HG03565 (cell line): ENCODE results near the gene CASP3.
"Not testable (repeated sequence)": the region's sequence is repeated elsewhere in the genome, so short reads cannot be mapped to it uniquely, and the experiment has no call there.

Source experiments
- ATAC-seq: cut with Tn5 transposase; IDR thresholded peaks from one replicate; pipeline ENCODE4 v1.9.1; 2021; ENCODE audit warnings: mild to moderate bottlenecking, moderate library complexity; ENCODE audit not compliant: unreplicated experiment

CASP3 gene

GRCh38 chr4:184598753-184599491, 50.3 kb downstream of the CASP3 start:
- ATAC-seq = no peak

DNA sequence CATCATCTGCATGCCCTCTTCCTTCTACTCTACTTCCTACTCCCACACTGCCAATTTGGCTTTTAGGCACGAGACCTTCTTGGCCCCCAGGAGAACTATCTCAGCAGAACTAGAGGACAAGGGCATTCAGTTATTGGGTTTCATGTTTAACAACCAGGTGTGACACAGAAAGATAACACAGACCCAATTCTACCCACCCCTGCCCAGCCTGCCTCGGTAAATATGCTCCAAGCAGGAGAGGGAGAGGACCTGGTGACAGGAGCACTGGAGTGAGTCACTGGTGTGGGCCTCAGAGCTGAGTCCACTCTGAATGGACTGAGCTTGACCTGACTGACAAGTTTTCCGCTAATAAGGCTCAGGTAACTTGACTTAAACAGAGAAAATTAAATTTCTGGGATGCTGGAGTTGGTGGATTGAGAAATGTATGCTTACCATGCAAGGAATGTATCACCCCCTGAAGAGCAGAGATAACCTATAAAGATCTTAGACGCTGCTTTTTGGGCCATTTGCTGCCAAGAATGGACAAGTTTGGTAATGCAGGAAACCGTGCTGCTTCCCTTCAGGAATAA, 52.5 kb downstream of the CASP3 start:
- no peak for ATAC-seq

- ATAC-seq = no peak
Observed at GRCh38 chr4:184596044-184596616, 53.1 kb downstream of the CASP3 start.

GRCh38 chr4:184595430-184595829, 53.8 kb downstream of the CASP3 start:
- ATAC-seq = no peak

DNA sequence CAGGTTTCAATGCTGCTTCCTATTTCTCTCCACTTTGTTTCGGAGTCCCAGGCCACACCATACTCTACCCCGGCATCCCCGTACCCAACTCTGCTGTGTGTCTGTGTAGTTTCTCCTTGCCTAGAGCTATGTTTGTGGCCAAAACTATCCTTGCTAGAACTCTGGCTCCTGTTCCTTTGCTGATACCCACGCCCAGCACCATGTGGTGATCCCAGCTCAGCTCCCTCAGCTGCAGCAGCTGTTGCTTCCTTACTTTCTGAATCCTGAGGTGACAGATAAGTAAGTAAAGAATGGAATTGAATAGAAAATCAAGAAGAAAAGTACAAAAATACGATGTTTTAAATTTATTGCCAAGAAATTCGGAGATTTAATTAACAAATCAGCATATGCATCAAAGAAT, 55.8 kb downstream of the CASP3 start:
- ATAC-seq = no peak

DNA sequence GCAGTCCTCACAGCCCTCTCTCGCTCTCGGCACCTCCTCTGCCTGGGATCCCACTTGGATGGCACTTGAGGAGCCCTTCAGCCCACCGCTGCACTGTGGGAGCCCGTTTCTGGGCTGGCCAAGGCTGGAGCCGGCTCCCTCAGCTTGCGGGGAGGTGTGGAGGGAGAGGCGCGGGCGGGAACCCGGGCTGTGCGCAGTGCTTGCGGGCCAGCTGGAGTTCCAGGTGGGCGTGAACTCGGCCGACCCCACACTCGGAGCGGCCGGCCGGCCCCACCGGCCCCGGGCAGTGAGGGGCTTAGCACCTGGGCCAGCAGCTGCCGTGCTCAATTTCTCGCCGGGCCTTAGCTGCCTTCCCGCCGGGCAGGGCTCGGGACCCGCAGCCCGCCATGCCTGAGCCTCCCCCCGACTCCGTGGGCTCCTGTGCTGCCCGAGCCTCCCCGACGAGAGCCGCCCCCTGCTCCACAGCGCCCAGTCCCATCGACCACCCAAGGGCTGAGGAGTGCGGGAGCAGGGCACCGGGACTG, 57.4 kb downstream of the CASP3 start:
- not testable (repeated sequence) for ATAC-seq

DNA sequence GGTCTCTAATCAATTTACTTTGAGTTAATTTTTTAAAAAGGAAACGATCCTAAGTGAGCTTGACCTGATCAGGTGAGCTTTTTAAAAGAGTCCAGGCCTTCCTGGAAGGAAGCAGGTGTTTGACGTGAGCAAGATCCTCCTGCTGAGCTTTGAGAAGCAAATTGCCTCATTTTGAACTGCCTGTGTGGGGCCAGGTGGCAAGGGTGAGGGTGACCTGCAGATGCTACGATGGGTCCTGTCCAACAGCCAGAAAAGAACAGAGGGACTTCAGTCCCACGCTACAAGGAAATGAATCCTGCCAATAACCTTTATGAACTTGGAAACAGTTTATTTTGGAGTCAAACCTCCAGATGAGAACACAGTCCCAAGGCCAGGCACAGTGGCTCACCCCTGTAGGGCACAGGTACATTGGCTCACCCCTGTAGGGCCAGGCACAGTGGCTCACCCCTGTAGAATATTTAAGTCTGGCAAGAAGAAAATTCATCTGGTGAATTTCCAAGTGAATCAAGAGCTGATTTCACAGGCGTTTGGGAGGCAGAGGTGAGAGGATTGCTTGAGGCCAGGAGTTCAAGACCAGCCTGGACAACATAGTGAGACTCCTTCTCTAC, 58.1 kb downstream of the CASP3 start:
- ATAC-seq = no peak

DNA sequence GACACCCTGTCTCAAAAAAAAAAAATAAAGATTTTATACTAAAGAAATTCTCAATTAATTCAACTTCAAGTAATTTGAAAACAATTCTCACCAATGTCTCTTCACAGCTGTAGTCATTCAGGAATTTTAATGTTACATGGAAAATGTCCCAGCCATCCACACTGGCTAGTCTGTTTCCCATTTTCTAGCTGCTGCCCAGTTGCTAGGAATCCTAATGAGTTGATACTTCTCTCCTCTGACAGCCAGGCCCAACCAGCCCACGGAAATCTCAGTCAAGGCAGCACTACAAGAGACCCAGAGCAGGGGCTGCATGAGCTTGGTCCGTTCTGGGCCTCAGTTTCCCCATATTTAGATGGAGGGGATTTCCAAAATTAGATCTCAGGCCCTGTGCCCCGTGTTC, 59.1 kb downstream of the CASP3 start:
- ATAC-seq = no peak

DNA sequence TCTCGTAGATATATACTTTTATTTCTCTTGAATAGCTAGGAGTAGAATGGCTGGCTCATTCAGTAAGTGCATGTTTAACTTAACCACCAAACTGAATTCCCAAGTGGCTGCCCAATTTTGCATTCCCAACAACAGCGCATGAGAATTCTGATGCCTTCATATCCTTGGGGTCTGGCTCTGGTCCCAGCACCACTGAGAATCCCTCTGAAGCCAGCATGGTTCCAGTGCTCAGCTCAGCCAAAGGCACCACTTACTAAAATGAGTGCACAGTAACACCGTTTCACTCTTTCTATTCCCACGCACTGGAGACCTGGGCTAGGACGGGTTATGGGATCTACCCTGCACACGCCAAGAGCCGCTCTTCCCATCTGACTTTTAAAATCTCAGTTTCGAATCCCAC, 60.4 kb downstream of the CASP3 start:
- ATAC-seq = no peak

- no peak for ATAC-seq
Observed at GRCh38 chr4:184587701-184588100, 61.5 kb downstream of the CASP3 start.

GRCh38 chr4:184587221-184587620, 62.0 kb downstream of the CASP3 start:
- ATAC-seq = no peak

- ATAC-seq = peak; percentile 63
Observed at GRCh38 chr4:184583738-184584502, 65.3 kb downstream of the CASP3 start.
